HEK293T (cell line): ENCODE data around the gene SHOC1.

Experiments
- CTCF ChIA-PET: fragments of 350-600 bp; formaldehyde crosslinking; extraction: SDS; loops from one replicate; lab custom pipeline; 2021; ENCODE audit warnings: antibody characterized with exemption, inconsistent platforms; lab: Yijun Ruan, JAX
- POLR2A ChIA-PET: fragments of 350-600 bp; formaldehyde crosslinking; extraction: SDS; loops from one replicate; lab custom pipeline; 2020; ENCODE audit warnings: antibody characterized with exemption, inconsistent platforms; lab: Yijun Ruan, JAX
- DNase-seq: peaks from one replicate; pipeline ENCODE4 v3.0.0; 2012; ENCODE audit warnings: mixed read lengths; ENCODE audit errors: extremely low spot score
- ARNT ChIP-seq: fragments of 450-650 bp; IDR thresholded peaks from 2 replicates; pipeline ENCODE4 v1.6.1; 2017; ENCODE audit warnings: mild to moderate bottlenecking
- BHLHE40 ChIP-seq: fragments of 450-650 bp; IDR thresholded peaks from 2 replicates; pipeline ENCODE4 v1.6.1; 2016; ENCODE audit warnings: mild to moderate bottlenecking, moderate library complexity, borderline replicate concordance
- CTBP1 ChIP-seq: fragments of 450-650 bp; IDR thresholded peaks from 2 replicates; pipeline ENCODE4 v1.6.1; 2016; ENCODE audit warnings: borderline replicate concordance
- ELF4 ChIP-seq: fragments of 450-650 bp; IDR thresholded peaks from 2 replicates; pipeline ENCODE4 v1.6.1; 2017; ENCODE audit warnings: antibody characterized with exemption
- FOXA1 ChIP-seq: fragments of 450-650 bp; IDR thresholded peaks from 2 replicates; pipeline ENCODE4 v1.6.1; 2016; ENCODE audit warnings: mild to moderate bottlenecking
- FOXK2 ChIP-seq: fragments of 450-650 bp; IDR thresholded peaks from 2 replicates; pipeline ENCODE4 v1.6.1; 2016; ENCODE audit warnings: mild to moderate bottlenecking
- FOXM1 ChIP-seq: fragments of 450-650 bp; IDR thresholded peaks from 2 replicates; pipeline ENCODE4 v1.6.1; 2017; ENCODE audit warnings: mild to moderate bottlenecking, borderline replicate concordance
- HDGF ChIP-seq: fragments of 450-650 bp; IDR thresholded peaks from 2 replicates; pipeline ENCODE4 v1.6.1; 2017; ENCODE audit warnings: antibody characterized with exemption, borderline replicate concordance
- L3MBTL2 ChIP-seq: fragments of 450-650 bp; conservative IDR thresholded peaks from 2 replicates; pipeline ENCODE4 v1.6.1; 2016; ENCODE audit warnings: mild to moderate bottlenecking
- LEF1 ChIP-seq: fragments of 450-650 bp; IDR thresholded peaks from 2 replicates; pipeline ENCODE4 v1.6.1; 2017; ENCODE audit warnings: mild to moderate bottlenecking, borderline replicate concordance
- NFRKB ChIP-seq: fragments of 450-650 bp; IDR thresholded peaks from 2 replicates; pipeline ENCODE4 v1.6.1; 2016; ENCODE audit warnings: mild to moderate bottlenecking, moderate library complexity
- PKNOX1 ChIP-seq: fragments of 450-650 bp; IDR thresholded peaks from 2 replicates; pipeline ENCODE4 v1.6.1; 2016
- SP1 ChIP-seq: fragments of 450-650 bp; IDR thresholded peaks from 2 replicates; pipeline ENCODE4 v1.6.1; 2017
- SUZ12 ChIP-seq: fragments of 450-650 bp; IDR thresholded peaks from 2 replicates; pipeline ENCODE4 v1.6.1; 2016; ENCODE audit warnings: mild to moderate bottlenecking
- TARDBP ChIP-seq: fragments of 450-650 bp; IDR thresholded peaks from 2 replicates; pipeline ENCODE4 v1.6.1; 2016
- ZNF384 ChIP-seq: fragments of 450-650 bp; IDR thresholded peaks from 2 replicates; pipeline ENCODE4 v1.6.1; 2016

The SHOC1 gene

GRCh38 chr9:111838439-111838838, 43.7 kb upstream of the SHOC1 start:
- ChIA-PET CTCF (no interaction called here), POLR2A (no interaction called here)
- TF ChIP-seq CTBP1 (no peak), FOXA1 (no peak), SUZ12 (no peak), FOXK2 (no peak), LEF1 (no peak), NFRKB (no peak), ELF4 (no peak), PKNOX1 (no peak), BHLHE40 (no peak), ZNF384 (no peak), FOXM1 (no peak), L3MBTL2 (no peak)
- no peak for DNase-seq

GRCh38 chr9:111836311-111836710, 41.6 kb upstream of the SHOC1 start:
- no peak for DNase-seq
- no peak for TF ChIP-seq FOXM1
- CTCF ChIA-PET = no interaction called here
- POLR2A ChIA-PET = no interaction called here

DNA sequence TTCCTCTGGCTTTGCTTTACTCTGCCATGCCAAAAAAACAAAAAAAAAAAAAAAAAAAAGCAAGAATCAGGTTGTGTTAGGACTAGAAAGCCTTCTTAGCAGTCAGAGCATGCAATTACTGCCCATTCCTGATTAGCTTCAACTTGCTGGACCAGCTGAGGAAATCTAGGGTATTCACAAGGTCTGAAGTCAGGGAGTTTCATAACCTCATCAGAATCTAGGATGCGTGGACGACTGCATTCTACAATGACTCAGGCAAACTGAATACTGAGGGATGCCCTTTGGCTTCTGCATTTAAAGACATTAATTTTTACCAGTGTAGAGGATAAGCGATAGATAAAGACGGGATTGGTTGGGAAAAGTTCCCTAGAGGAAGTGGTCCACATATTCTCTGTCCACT, 39.2 kb upstream of the SHOC1 start:
- CTCF ChIA-PET = no interaction called here

DNA sequence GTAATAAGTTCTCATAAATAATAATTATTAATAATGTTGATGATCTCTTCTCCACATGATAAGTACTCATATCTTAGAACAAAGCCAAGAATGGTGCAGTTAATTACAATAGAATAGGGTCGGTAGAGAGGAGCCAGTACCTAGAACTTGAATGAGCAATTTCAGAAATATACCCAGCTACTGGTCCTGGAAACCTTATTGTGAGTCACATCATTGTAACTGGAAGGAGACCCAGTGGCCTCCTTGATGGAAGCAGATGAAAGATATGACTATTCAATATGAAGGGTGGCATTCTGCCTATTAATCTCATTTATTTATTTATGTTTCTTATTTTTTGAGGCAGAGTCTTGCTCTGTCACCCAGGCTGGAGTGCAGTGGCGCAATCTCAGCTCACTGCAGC, 37.7 kb upstream of the SHOC1 start:
- ChIA-PET CTCF (no interaction called here), POLR2A (no interaction called here)

More for the DNA sequence above, 39.2 kb upstream of the SHOC1 start:
- POLR2A ChIA-PET = no interaction called here
- TF ChIP-seq TARDBP (no peak), BHLHE40 (no peak), NFRKB (no peak), FOXA1 (no peak), FOXM1 (no peak), ELF4 (no peak), L3MBTL2 (no peak), PKNOX1 (no peak), SUZ12 (no peak), CTBP1 (no peak), ARNT (no peak), FOXK2 (no peak), ZNF384 (no peak), HDGF (no peak), LEF1 (no peak)
- DNase-seq = no peak

GRCh38 chr9:111831371-111832108, 36.8 kb upstream of the SHOC1 start:
- ChIA-PET CTCF (no interaction called here), POLR2A (no interaction called here)
- TF ChIP-seq FOXM1 (no peak), ELF4 (no peak), BHLHE40 (no peak), PKNOX1 (no peak), NFRKB (no peak), HDGF (no peak), SP1 (no peak), CTBP1 (no peak), FOXK2 (no peak), ARNT (no peak)

More for the DNA sequence above, 37.7 kb upstream of the SHOC1 start:
- TF ChIP-seq TARDBP (no peak), FOXA1 (no peak), ARNT (no peak), NFRKB (no peak), SUZ12 (no peak), L3MBTL2 (no peak), BHLHE40 (no peak), ELF4 (no peak)
- no peak for DNase-seq

GRCh38 chr9:111828193-111828592, 33.5 kb upstream of the SHOC1 start:
- ChIA-PET POLR2A (no interaction called here), CTCF (no interaction called here)
- TF ChIP-seq CTBP1 (no peak), NFRKB (no peak), SP1 (no peak), ARNT (no peak), TARDBP (no peak), ZNF384 (no peak), L3MBTL2 (no peak), FOXA1 (no peak)
- DNase-seq = no peak

More at GRCh38 chr9:111831371-111832108, 36.8 kb upstream of the SHOC1 start:
- no peak for DNase-seq
